HG03432 (cell line): ENCODE measurements around the gene CALHM3.

Experiments used
- ATAC-seq: cut with Tn5 transposase; IDR thresholded peaks from one replicate; pipeline ENCODE4 v1.9.1; 2021; ENCODE audit warnings: mild to moderate bottlenecking, moderate library complexity; ENCODE audit not compliant: unreplicated experiment

CALHM3 gene

GRCh38 chr10:103451091-103451813, 27.8 kb downstream of the CALHM3 start:
- no peak for ATAC-seq

GRCh38 chr10:103450201-103450695, 28.8 kb downstream of the CALHM3 start:
- no peak for ATAC-seq

GRCh38 chr10:103449208-103450144, 29.6 kb downstream of the CALHM3 start:
- ATAC-seq: no peak

DNA sequence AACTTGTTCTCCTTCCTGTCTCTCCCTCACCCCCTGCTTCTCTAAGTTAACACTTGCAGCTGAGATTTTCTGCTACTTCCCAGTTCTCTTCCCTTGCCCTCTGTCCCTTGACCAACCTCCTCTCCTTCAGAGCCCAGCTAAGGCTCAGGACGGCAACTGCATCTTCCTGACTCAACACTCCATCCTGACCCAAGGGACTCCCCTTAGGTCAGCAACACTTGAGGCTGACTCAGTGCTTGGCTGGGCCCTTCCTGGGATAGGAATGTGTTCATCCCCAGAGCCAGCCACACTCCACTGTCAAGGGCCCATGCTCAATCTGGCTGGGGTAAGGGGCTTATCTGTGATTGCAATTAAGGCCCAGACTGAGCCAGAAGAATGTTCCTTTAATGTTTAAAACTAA, 30.3 kb downstream of the CALHM3 start:
- no peak for ATAC-seq

- ATAC-seq: no peak
These were observed 31.9 kb downstream of the CALHM3 start for GRCh38 chr10:103447187-103447586.

GRCh38 chr10:103445767-103446567, 33.1 kb downstream of the CALHM3 start:
- no peak for ATAC-seq

DNA sequence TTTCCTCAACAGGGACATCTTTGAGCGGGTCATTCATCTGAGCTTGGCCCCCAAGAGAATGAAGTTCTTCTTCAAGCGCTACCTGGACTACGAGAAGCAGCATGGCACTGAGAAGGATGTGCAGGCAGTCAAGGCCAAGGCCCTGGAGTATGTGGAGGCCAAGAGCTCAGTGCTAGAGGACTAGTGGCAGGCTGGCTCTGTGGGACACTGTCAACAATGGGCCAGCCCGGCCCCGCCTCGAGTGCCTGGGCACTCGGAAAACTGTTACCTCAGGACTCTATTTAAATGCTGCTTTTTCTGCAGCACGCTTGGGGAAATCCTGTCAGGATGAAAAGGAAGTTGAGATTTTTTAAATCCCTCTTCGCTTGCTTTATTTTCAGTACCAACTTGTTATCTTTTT, 33.7 kb downstream of the CALHM3 start:
- ATAC-seq: no peak

DNA sequence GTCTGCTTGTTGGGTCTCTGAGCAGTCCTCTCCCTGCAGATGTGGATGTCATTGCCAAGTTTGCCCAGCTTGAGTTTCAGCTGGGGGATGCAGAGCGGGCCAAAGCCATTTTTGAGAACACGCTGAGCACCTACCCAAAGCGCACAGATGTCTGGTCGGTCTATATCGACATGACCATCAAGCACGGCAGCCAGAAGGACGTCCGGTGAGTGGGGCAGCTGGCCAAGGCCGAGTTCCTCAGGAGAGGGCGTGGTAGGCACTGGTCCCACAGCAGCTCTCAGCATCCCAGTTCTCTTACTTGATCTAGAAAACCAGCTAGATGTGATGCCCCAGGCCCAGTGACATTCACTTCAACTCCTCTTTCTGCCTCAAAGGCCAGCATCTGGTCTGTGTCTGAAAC, 34.6 kb downstream of the CALHM3 start:
- no peak for ATAC-seq

GRCh38 chr10:103443475-103444185, 35.4 kb downstream of the CALHM3 start:
- no peak for ATAC-seq

DNA sequence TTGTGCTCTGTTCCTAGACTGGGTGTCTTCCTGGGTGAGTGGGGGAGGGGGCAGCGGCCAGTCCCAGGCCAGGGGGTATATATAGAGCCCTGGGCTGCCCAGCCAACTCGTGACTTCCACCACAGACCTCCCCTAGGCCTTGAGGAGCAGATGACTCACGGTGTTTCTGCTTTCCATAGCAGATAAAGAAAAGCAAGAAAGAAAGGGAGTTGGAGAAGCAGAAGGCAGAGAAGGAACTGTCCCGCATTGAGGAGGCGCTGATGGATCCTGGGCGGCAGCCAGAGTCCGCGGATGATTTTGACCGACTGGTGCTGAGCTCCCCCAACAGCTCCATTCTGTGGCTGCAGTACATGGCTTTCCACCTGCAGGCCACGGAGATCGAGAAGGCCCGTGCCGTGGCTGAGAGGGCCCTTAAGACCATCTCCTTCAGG, 37.0 kb downstream of the CALHM3 start:
- no peak for ATAC-seq

- no peak for ATAC-seq
These were observed 37.4 kb downstream of the CALHM3 start for GRCh38 chr10:103441611-103442010.

DNA sequence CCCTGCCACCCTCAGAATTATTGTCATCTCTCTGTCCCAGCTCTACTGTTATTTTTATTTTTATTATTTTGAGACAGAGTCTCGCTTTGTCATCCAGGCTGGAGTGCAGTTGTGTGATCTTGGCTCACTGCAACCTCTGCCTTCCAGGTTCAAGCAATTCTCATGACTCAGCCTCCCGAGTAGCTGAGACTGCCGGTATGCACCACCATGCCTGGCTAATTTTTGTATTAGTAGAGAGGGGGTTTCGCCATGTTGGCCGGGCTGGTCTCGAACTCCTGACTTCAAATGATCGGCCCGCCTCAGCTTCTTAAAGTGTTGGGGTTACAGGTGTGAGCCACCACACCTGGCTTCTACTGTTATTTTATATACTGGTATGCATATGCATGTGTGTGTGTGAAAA, 37.8 kb downstream of the CALHM3 start:
- ATAC-seq: no peak

GRCh38 chr10:103440416-103440815, 38.6 kb downstream of the CALHM3 start:
- ATAC-seq: no peak

DNA sequence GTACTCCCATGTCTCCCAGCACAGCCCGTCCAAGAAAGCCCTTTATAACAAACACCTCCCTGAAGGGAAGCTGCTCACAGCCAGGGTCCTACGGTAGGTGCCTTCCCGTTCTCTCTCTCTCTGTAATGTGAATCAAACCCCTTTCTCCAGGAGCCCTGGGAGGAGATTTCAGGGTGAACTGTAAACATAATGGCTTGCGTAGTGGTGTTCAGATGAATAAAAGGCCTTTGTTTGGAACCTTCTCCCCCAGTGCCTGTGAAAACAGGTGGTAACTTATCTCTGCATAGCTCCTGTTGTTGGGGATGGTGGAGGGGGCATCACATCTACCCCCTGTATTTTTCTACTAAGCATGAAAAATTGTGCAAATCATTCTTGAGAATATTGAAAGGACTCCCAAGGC, 39.3 kb downstream of the CALHM3 start:
- ATAC-seq: no peak

DNA sequence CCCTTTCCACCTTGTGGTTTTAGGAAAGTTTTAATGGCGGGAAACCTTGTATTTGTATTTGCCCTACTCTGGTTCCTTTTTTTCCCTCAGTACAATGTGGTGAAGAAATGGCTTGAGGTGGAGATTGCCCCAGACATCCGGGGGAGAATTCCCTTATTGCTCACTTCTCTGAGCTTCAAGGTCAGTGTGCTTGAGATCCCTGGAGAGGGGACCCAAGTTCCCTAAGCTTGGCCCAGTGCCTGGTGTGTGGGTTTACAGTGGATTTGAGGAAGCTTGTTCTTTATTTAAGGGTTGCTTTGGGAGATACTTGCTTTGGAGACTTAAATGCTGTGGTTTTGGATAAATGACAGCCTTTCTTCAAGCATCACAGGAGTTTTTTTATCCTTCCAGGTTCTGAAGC, 45.2 kb downstream of the CALHM3 start:
- ATAC-seq: no peak

- ATAC-seq: no peak
These were observed 47.1 kb downstream of the CALHM3 start for GRCh38 chr10:103431902-103432301.

DNA sequence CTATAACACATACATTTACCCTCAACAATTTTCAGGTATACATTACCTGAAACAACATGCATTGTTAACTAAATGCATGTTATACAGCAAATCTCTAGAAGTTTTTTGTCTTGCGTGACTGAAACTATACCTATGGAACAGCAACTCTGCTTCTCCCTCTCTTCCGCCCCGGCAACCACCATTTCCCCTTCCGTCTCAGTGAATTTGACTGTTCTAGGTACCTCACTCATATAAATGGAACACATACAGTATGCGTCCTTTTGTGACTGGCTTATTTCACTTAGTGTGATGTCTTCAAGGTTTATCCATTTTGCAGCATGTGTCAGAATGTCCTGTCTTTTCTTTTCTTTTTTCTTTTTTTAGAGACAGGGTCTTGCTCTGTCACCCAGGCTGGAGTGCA, 49.4 kb downstream of the CALHM3 start:
- ATAC-seq: no peak

DNA sequence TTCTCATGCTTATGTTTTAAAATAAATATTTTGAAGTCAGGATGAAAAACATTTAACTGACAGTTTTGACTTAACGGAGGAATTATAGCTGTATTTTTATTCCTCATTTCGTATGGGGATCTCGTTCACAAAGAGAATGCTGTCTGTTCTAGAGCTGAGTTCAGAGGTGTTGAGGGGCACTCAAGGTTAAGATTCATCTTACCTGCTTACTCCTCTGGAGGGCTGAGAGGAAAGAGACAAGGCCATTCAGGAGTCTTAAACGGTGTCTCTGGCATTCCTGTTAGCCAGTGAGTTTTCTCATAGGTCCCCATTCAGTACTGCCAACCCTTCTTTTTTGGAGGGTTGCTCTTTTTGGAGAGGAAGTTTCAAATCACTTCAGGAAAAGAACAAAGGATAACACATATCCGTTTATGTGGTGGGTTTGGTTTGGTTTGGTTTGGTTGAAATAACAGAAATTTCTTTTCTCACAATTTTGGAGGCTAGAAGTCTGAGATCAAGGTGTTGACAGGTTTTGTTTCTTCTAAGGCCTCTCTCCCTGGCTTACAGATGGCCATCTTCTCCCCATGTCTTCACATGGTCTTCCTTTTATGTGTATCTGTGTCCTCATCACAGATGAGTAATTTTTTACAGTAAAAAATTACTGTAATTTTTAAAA, 49.9 kb downstream of the CALHM3 start:
- no peak for ATAC-seq

DNA sequence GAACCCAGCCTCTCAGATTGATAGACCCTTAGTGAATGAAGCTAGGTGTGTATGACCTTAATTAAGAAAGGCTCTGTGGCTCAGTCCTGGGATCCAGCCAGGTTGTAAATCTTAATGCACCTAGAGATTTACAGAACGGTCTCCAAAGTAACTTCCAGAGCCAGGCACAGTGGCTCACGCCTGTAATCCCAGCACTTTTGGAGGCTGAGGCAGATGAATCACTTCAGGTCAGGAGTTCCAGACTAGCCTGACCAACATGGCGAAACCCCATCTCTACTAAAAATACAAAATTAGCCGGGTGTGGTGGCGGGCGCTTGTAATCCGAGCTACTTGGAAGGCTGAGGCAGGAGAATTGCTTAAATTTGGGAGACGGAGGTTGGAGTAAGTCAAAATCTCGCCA, 51.2 kb downstream of the CALHM3 start:
- no peak for ATAC-seq

GRCh38 chr10:103423748-103424147, 55.3 kb downstream of the CALHM3 start:
- ATAC-seq: no peak
